Mesodermal cell (in vitro differentiated cells): Measurements from ENCODE around the gene CCDC136.

Source experiments
- H3K27ac ChIP-seq: 2 replicates; pipeline ENCODE4 v1.7.0; 2013; ENCODE audit warnings: mild to moderate bottlenecking, low read depth, low read length, moderate library complexity; ENCODE audit not compliant: severe bottlenecking
- H3K36me3 ChIP-seq: 2 replicates; pipeline ENCODE4 v1.7.1; 2013; ENCODE audit warnings: mild to moderate bottlenecking, low read length, moderate library complexity; ENCODE audit not compliant: control insufficient read depth, insufficient read depth
- H3K4me1 ChIP-seq: one replicate; pipeline ENCODE4 v1.7.1; 2013; ENCODE audit warnings: mild to moderate bottlenecking, low read length; ENCODE audit not compliant: insufficient read depth, control insufficient read depth, poor library complexity, severe bottlenecking
- H3K4me3 ChIP-seq: 2 replicates; pipeline ENCODE4 v1.7.0; 2013; ENCODE audit warnings: low read length, control low read depth, mild to moderate bottlenecking; ENCODE audit not compliant: insufficient read depth, poor library complexity, severe bottlenecking; ENCODE audit errors: extremely low read depth
- H3K9me3 ChIP-seq: 2 replicates; pipeline ENCODE4 v1.7.1; 2013; ENCODE audit warnings: mild to moderate bottlenecking, low read length, moderate library complexity; ENCODE audit not compliant: control insufficient read depth
- WGBS, 2 experiments: methylation state at CpG; one replicate each; pipeline ENCODE4 v1.1.5; 2013; ENCODE audit warnings: missing lambda C conversion rate in 2 of 2; ENCODE audit not compliant: insufficient coverage in 2 of 2; 5-methylcytosine and 5-hydroxymethylcytosine counted together

The CCDC136 gene

GRCh38 chr7:128858380-128859231, 66.8 kb downstream of the CCDC136 start:
- H3K36me3 ChIP-seq: peaks cover 45% of the 10 kb centered on the region
- H3K4me1 ChIP-seq: no peaks in the 10 kb centered on the region
- H3K9me3 ChIP-seq: no peaks in the 10 kb centered on the region
- 87 to 96% methylated on average over 11 to 12 of the region's 18 CpGs for WGBS, 2 experiments
- H3K27ac ChIP-seq: no peak overlapping the region
- no peak overlapping the region for H3K4me3 ChIP-seq

GRCh38 chr7:128859232-128860157, 67.7 kb downstream of the CCDC136 start:
- no peak overlapping the region for H3K4me3 ChIP-seq
- H3K9me3 ChIP-seq: no peaks in the 10 kb centered on the region
- no peak overlapping the region for H3K27ac ChIP-seq
- WGBS, 2 experiments: 85 to 100% methylated on average over 3 to 10 of the region's 12 CpGs
- H3K4me1 ChIP-seq: no peaks in the 10 kb centered on the region
- peaks cover 36% of the 10 kb centered on the region for H3K36me3 ChIP-seq

GRCh38 chr7:128860158-128861073, 68.6 kb downstream of the CCDC136 start:
- peaks cover 36% of the 10 kb centered on the region for H3K36me3 ChIP-seq
- H3K9me3 ChIP-seq: no peaks in the 10 kb centered on the region
- no peak overlapping the region for H3K4me3 ChIP-seq
- WGBS, 2 experiments: 50 to 54% methylated on average over 1 to 4 of the region's 10 CpGs
- H3K4me1 ChIP-seq: no peaks in the 10 kb centered on the region
- peak overlapping the region; percentile 41 for H3K27ac ChIP-seq

- Histone ChIP-seq H3K4me1 (no peaks in the 10 kb centered on the region), H3K9me3 (no peaks in the 10 kb centered on the region), H3K27ac (no peak overlapping the region), H3K4me3 (peak overlapping the region; percentile 90), H3K36me3 (peaks cover 28% of the 10 kb centered on the region)
- WGBS, 2 experiments: 73 to 81% methylated on average over 11 to 14 of the region's 15 CpGs
These were observed 70.3 kb downstream of the CCDC136 start for GRCh38 chr7:128861957-128862570.

- H3K27ac ChIP-seq: peak within 1 kb of the TSS; percentile 71
- 1% methylated on average over 58 to 63 of the region's 65 CpGs for WGBS, 2 experiments
These were observed 71.0 kb downstream of the CCDC136 start, which contains the start of gene ATP6V1F for GRCh38 chr7:128862571-128863432. TSS of gene ATP6V1F (plus strand) at chr7:128862856. CDS start at chr7:128862905, 49 bp downstream.

GRCh38 chr7:128863433-128863989, 71.7 kb downstream of the CCDC136 start:
- Histone ChIP-seq H3K9me3 (no peaks in the 10 kb centered on the region), H3K4me3 (peak overlapping the region; percentile 90), H3K4me1 (peaks cover 2% of the 10 kb centered on the region), H3K27ac (peak overlapping the region; percentile 24), H3K36me3 (peaks cover 28% of the 10 kb centered on the region)
- 4 to 9% methylated on average over 3 to 6 of the region's 6 CpGs for WGBS, 2 experiments

More at GRCh38 chr7:128862571-128863432, 71.0 kb downstream of the CCDC136 start, which contains the start of gene ATP6V1F:
- peak within 1 kb of the TSS; percentile 90 for H3K4me3 ChIP-seq
- H3K9me3 ChIP-seq: no peaks in the 10 kb centered on the region
- H3K4me1 ChIP-seq: no peaks in the 10 kb centered on the region
- H3K36me3 ChIP-seq: peaks cover 29% of the 10 kb centered on the region

GRCh38 chr7:128865303-128865702, 73.5 kb downstream of the CCDC136 start:
- Histone ChIP-seq H3K27ac (no peak overlapping the region), H3K9me3 (no peaks in the 10 kb centered on the region), H3K4me1 (peaks cover 2% of the 10 kb centered on the region), H3K4me3 (no peak overlapping the region), H3K36me3 (peaks cover 19% of the 10 kb centered on the region)
- 97 to 98% methylated on average over 11 to 12 of the region's 12 CpGs for WGBS, 2 experiments

GRCh38 chr7:128865996-128866877, 74.5 kb downstream of the CCDC136 start:
- Histone ChIP-seq H3K9me3 (no peaks in the 10 kb centered on the region), H3K4me1 (peaks cover 2% of the 10 kb centered on the region), H3K36me3 (peaks cover 19% of the 10 kb centered on the region), H3K27ac (no peak overlapping the region), H3K4me3 (no peak overlapping the region)
- WGBS, 2 experiments: 95 to 96% methylated on average over 20 to 25 of the region's 27 CpGs
